Right atrium auricular region (tissue), 2 donors: ENCODE results near the gene PSMC3. TPM values are rescaled to one million over a fixed set of nuclear protein-coding genes. Genes with fewer than 3 reads are reported as not detected.

ENCODE experiments used
- DNase-seq: peaks from one replicate; pipeline ENCODE4 v3.0.0-alpha.2; 2019; ENCODE audit warnings: low spot score
- H3K27ac ChIP-seq, 2 donors: fragments of 200-600 bp; sonication (generic); 1 replicate in 1 of 2; 2 replicates in 1 of 2; pipeline ENCODE4 v1.5.1; 2016 to 2019
- H3K27me3 ChIP-seq, 2 donors: fragments of 200-600 bp; sonication (generic); one replicate each; pipeline versions ENCODE4 v1.5.1 to v1.6.0; 2017 to 2019
- H3K36me3 ChIP-seq: fragments of 200-600 bp; sonication (generic); one replicate; pipeline ENCODE4 v1.5.1; 2016
- H3K4me1 ChIP-seq, 2 donors: fragments of 200-600 bp; sonication (generic); one replicate each; pipeline versions ENCODE4 v1.5.1 to v1.6.0; 2017 to 2019
- H3K4me3 ChIP-seq, 2 donors: fragments of 200-600 bp; sonication (generic); 1 replicate in 1 of 2; 2 replicates in 1 of 2; pipeline ENCODE4 v1.5.1; 2017 to 2019; ENCODE audit warnings: mild to moderate bottlenecking in 1 of 2, moderate library complexity in 1 of 2
- H3K9me3 ChIP-seq, 2 donors: fragments of 200-600 bp; sonication (generic); one replicate each; pipeline ENCODE4 v1.5.1; 2019
- total RNA-seq, 2 donors: library from RNA; depleted of rRNA; stranded (reverse); fragments of >200 nt; gene quantifications; one replicate each; pipeline ENCODE4 v1.1.0, GENCODE V29; 2016
- TF ChIP-seq, protein P1 (sequence below), 2 donors: fragments of 200-600 bp; sonication (generic); IDR thresholded peaks; one replicate each; pipeline ENCODE4 v1.5.1; 2019; ENCODE audit warnings: antibody characterized with exemption in 2 of 2

Gene PSMC3
- total RNA-seq, 2 donors from 2014 or later = 130 to 177 TPM

DNA sequence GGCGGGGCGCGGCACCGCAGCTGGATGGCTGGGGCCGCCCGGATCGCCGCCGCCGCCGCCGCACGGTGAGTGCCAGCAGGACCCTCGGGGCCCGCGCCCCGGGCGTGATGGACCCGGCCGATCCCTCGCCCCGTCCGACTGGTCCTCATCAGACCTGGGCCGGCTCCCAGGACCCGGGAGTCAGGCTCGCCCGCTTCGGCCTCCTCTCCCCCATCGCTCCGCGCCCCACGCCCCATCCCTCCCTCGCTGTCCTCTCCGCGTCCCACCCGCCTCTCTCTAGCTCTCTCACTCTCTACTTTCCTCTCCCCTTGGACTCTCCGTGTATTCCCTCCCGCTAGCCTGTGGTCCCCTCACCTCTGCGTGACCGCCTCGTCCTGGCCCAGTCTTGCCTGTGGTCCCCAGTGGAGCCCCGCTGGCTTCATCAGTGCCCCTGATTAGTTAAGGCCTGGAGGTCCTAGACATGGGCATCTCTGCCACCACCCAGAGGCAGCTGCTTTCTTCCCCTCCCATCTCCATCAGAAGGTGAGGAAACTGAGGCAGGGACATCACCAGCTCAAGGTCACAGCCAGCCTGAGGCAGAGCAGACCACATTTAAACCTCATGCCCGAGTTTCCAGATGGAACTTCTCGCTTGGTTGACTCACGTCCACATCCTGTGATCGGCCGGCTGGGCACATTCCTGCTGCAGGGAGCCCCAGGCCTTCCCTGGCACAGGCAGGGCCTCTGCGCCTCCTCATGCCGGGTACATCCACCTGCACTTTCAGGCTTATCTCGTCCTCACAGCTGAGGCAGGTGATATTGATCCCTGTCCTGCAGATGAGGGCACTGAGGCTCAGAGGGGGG is 17.4 kb downstream of the PSMC3 start:
- Histone ChIP-seq H3K27me3 (no peaks in the 10 kb centered on the region), H3K27ac (peak overlapping the region; percentile 93 to 97), H3K36me3 (peaks cover 28% of the 10 kb centered on the region), H3K9me3 (no peaks in the 10 kb centered on the region), H3K4me1 (peaks cover 0 to 43% of the 10 kb centered on the region in 2 donors), H3K4me3 (peak overlapping the region; percentile 85 to 99)
- TF ChIP-seq, protein P1, sequence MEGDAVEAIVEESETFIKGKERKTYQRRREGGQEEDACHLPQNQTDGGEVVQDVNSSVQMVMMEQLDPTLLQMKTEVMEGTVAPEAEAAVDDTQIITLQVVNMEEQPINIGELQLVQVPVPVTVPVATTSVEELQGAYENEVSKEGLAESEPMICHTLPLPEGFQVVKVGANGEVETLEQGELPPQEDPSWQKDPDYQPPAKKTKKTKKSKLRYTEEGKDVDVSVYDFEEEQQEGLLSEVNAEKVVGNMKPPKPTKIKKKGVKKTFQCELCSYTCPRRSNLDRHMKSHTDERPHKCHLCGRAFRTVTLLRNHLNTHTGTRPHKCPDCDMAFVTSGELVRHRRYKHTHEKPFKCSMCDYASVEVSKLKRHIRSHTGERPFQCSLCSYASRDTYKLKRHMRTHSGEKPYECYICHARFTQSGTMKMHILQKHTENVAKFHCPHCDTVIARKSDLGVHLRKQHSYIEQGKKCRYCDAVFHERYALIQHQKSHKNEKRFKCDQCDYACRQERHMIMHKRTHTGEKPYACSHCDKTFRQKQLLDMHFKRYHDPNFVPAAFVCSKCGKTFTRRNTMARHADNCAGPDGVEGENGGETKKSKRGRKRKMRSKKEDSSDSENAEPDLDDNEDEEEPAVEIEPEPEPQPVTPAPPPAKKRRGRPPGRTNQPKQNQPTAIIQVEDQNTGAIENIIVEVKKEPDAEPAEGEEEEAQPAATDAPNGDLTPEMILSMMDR (IDR thresholded peaks at IDR 0.05) = no peak
- DNase-seq = no peak

DNA sequence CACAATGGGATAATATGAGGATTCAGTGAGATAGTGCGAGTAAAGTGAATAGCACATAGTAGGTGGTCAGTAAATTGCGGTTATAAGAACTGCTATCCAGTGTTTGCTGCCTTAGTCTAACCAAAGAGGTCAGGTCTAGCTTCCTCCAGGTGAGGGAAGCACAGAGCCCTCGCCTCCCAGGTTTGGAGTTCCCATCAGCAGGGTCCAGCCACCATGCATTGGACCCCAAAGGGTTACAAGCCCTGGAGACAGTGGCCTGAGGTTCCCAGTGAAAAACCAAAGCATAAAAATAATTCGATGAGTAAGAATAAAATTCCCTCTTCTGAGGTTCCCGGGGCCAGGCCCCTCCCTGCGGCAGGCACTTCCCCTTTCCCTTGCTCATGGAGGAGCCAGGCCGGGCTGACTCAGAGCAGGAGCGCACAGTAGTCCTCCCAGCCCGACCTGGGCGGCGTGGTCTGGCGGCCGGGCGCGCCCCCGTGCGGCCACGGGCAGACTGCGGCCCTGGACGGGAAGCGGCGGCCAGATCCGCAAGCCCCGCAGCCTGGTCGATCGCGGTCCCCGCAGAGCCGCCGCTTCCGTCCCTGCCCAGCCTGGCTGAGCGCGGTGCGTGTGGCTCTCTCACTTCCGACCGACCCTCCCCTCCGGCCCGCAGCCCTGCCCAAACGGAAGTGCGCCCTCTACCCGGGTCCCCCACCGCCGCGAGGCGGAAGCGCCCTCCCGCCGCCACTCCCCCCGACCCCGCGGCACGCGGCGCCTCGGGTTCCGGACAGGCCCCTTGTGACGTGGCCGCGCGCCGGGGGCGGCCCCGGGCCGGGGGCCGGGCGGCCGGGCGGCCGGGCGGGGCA is 18.3 kb downstream of the PSMC3 start, which contains the start of gene SLC39A13:
Gene SLC39A13, plus strand, starts transcription at position 845 of the 845 bp plus-strand sequence. CDS start 1,505 bp downstream, outside the sequence.
- TF ChIP-seq, protein P1 (IDR thresholded peaks at IDR 0.05) = peak; percentile 87 to 96
- no peaks in the 10 kb centered on the region for H3K9me3 ChIP-seq
- H3K27me3 ChIP-seq = no peaks in the 10 kb centered on the region
- H3K36me3 ChIP-seq = peaks cover 19% of the 10 kb centered on the region
- peak within 1 kb of the TSS; percentile 85 to 99 for H3K4me3 ChIP-seq
- peak within 1 kb of the TSS; percentile 93 to 97 for H3K27ac ChIP-seq
- peaks cover 0 to 37% of the 10 kb centered on the region in 2 donors for H3K4me1 ChIP-seq
- peak; percentile 96 for DNase-seq

DNA sequence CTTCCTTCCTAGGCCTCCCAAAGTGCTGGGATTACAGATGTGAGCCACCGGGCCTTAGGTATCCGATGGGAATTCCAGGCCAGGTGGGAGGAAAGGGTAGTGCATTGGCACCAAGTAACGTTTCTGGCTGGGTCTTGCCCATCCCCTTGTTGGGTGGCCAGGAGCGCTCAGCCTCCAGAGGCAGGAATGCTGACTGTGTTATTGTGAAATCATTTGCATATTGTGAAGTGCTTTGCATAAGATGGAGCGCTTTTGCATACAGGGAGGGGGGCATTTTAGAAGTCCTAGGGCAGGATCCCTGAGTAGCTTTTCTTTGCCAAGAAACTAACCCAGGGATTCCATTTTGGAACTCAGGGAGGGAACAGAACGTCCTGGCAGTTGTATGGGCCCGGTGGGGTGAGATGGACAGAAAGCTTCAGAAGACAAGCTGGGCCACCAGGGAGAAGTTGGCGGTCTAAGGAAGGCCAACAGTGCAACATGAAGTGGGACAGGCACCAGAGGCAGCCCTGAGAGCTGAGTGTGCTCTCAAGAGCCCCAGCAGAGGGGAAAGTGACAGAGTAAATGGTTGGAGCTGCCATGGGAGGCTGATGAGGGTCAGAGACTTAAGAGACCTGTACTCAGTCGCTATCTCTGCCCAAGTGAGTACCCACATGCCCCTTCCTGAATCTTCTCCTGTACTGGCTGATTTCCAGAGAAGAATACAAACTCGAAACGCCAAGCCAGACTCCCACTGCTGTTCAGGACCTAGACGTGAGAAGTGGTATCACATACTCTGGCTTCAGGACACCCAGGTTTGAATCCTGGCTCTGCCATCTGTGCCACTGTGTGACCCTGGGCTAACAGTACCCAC is 19.1 kb downstream of the PSMC3 start:
- peak overlapping the region; percentile 48 to 85 for H3K4me3 ChIP-seq
- H3K9me3 ChIP-seq = no peaks in the 10 kb centered on the region
- H3K4me1 ChIP-seq = peaks cover 0 to 37% of the 10 kb centered on the region in 2 donors
- no peaks in the 10 kb centered on the region for H3K27me3 ChIP-seq
- TF ChIP-seq, protein P1 (IDR thresholded peaks at IDR 0.05) = no peak
- DNase-seq = no peak
- H3K27ac ChIP-seq = peak overlapping the region; percentile 93 to 97
- peaks cover 16% of the 10 kb centered on the region for H3K36me3 ChIP-seq

DNA sequence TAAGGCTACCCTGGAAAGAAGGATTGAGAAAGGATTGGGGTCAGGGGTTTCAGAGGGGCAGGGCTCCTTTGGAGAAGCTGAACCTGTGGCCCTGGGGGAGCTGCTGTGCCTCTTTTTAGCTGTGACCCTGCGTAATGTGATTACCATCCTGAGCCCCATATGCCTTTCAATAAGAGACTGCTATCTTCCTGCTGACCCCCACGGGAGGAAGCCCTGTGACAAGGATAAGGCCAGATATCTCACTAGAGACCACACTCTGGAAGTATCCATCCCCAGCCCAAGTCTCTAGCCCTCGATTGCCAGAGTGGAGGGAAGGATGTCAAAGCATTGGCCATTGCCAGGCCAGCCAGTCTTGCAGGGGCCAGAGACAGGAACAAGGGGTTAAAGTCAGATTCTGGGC is 22.7 kb downstream of the PSMC3 start:
- Histone ChIP-seq H3K27ac (no peak overlapping the region), H3K9me3 (no peaks in the 10 kb centered on the region), H3K4me1 (peaks cover 0 to 32% of the 10 kb centered on the region in 2 donors), H3K4me3 (no peak overlapping the region), H3K36me3 (no peaks in the 10 kb centered on the region), H3K27me3 (no peaks in the 10 kb centered on the region)
- TF ChIP-seq, protein P1 (IDR thresholded peaks at IDR 0.05) = no peak
- DNase-seq = no peak

DNA sequence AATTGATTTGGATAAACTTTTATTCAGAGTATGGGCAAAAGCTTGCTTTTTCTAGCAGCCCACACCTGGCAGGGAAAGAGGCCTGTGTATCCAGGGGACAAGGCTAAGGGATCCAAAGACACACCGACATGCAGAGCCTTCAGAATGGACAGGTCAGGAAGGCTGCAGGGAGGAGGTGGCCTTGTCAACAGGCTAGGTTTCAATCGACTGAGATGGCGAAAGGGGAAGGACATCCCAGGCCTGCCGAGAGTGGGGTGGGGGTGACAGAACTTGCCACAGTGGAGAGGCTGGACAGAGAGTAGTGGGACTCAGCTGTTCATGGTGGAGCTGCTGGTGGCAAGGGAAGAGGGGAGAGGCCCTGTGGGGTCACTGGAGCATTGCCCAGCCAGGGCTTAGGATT is 23.1 kb downstream of the PSMC3 start:
- no peak overlapping the region for H3K4me3 ChIP-seq
- no peaks in the 10 kb centered on the region for H3K9me3 ChIP-seq
- H3K27ac ChIP-seq = no peak overlapping the region
- TF ChIP-seq, protein P1 (IDR thresholded peaks at IDR 0.05) = no peak
- no peak for DNase-seq
- H3K4me1 ChIP-seq = peaks cover 0 to 32% of the 10 kb centered on the region in 2 donors
- H3K36me3 ChIP-seq = no peaks in the 10 kb centered on the region
- H3K27me3 ChIP-seq = no peaks in the 10 kb centered on the region
